Measurements from ENCODE around the gene MALSU1.

The MALSU1 gene

GRCh38 chr7:23268167-23268566 is 31.0 kb upstream of the MALSU1 start:
- H3K9me3 ChIP-seq (ENCODE audit: control insufficient read depth, insufficient read depth, low read length), result no peaks in the 10 kb centered on the region
- H3F3A ChIP-seq (ENCODE audit: control insufficient read depth, insufficient read depth), result no peaks in the 10 kb centered on the region
- peaks cover 20% of the 10 kb centered on the region for H3K4me1 ChIP-seq (ENCODE audit: control insufficient read depth, low read length)
- TF ChIP-seq EZH2phosphoT487 (IDR thresholded peaks at IDR 0.05; ENCODE audit: borderline replicate concordance, low read length) (no peak), CTCF (IDR thresholded peaks at IDR 0.05; ENCODE audit: low read depth, low read length, poor library complexity, severe bottlenecking) (no peak)
- H3K79me2 ChIP-seq (ENCODE audit: control insufficient read depth, low read length), result no peaks in the 10 kb centered on the region
- H3K27me3 ChIP-seq (ENCODE audit: control insufficient read depth, low read length), result peaks cover 7% of the 10 kb centered on the region; the same call in 1 of the 2 replicates
- H3K36me3 ChIP-seq (ENCODE audit: control insufficient read depth, low read length), result no peaks in the 10 kb centered on the region
- no peaks in the 10 kb centered on the region for H4K20me1 ChIP-seq (ENCODE audit: control insufficient read depth, insufficient read depth, low read depth, low read length)
- H3K9me2 ChIP-seq (replicated peaks; ENCODE audit: control insufficient read depth, low read length), result no peaks in the 10 kb centered on the region
- no peak overlapping the region for H3K4me2 ChIP-seq (ENCODE audit: low read length)
- H3K27ac ChIP-seq (ENCODE audit: low read depth, low read length), result no peak overlapping the region
- H3K4me3 ChIP-seq (ENCODE audit: low read length), result no peak overlapping the region

- H3K36me3 ChIP-seq (ENCODE audit: control insufficient read depth, low read length), result no peaks in the 10 kb centered on the region
- TF ChIP-seq EZH2phosphoT487 (IDR thresholded peaks at IDR 0.05; ENCODE audit: borderline replicate concordance, low read length) (no peak), CTCF (IDR thresholded peaks at IDR 0.05; ENCODE audit: low read depth, low read length, poor library complexity, severe bottlenecking) (no peak)
Measured at GRCh38 chr7:23268746-23269145, 30.4 kb upstream of the MALSU1 start.

DNA sequence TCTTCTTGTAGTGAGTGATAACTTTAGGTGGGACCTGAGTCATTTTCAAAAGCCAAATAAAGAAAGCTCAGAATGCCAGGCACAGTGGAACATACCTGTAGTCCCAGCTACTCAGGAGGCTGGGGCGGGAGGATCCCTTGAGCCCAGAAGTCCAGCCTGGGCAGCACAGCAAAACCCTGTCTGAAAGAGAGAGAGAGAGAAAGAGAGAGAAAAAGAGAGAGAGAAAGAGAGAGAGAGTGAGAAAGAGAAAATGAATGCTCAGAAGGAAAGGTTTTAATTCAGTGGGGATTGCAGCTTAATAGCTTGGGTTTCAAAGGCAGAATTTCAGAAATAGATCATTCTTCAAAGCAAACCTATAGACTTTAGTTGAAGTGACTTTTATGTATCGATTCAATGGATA is 26.9 kb upstream of the MALSU1 start:
- no peak overlapping the region for H3K4me3 ChIP-seq (ENCODE audit: low read length)
- peaks cover 18% of the 10 kb centered on the region for H3K4me1 ChIP-seq (ENCODE audit: control insufficient read depth, low read length)
- H3F3A ChIP-seq (ENCODE audit: control insufficient read depth, insufficient read depth), result no peaks in the 10 kb centered on the region; the same call in 1 of the 2 replicates
- TF ChIP-seq EZH2phosphoT487 (IDR thresholded peaks at IDR 0.05; ENCODE audit: borderline replicate concordance, low read length), result no peak
- TF ChIP-seq CTCF (IDR thresholded peaks at IDR 0.05; ENCODE audit: low read depth, low read length, poor library complexity, severe bottlenecking), result no peak
- no peaks in the 10 kb centered on the region for H4K20me1 ChIP-seq (ENCODE audit: control insufficient read depth, insufficient read depth, low read depth, low read length)
- no peaks in the 10 kb centered on the region for H3K9me3 ChIP-seq (ENCODE audit: control insufficient read depth, insufficient read depth, low read length)
- no peaks in the 10 kb centered on the region for H3K36me3 ChIP-seq (ENCODE audit: control insufficient read depth, low read length)
- no peaks in the 10 kb centered on the region for H3K9me2 ChIP-seq (replicated peaks; ENCODE audit: control insufficient read depth, low read length)
- no peak overlapping the region for H3K27ac ChIP-seq (ENCODE audit: low read depth, low read length)
- H3K27me3 ChIP-seq (ENCODE audit: control insufficient read depth, low read length), result peaks cover 7% of the 10 kb centered on the region; the same call in 1 of the 2 replicates
- H3K79me2 ChIP-seq (ENCODE audit: control insufficient read depth, low read length), result no peaks in the 10 kb centered on the region
- H3K4me2 ChIP-seq (ENCODE audit: low read length), result peak overlapping the region; percentile 68; the same call in 1 of the 2 replicates

More at GRCh38 chr7:23268746-23269145, 30.4 kb upstream of the MALSU1 start:
- no peak overlapping the region for H3K27ac ChIP-seq (ENCODE audit: low read depth, low read length)
- no peaks in the 10 kb centered on the region for H3K79me2 ChIP-seq (ENCODE audit: control insufficient read depth, low read length)
- H3K4me1 ChIP-seq (ENCODE audit: control insufficient read depth, low read length), result peaks cover 22% of the 10 kb centered on the region
- no peaks in the 10 kb centered on the region for H4K20me1 ChIP-seq (ENCODE audit: control insufficient read depth, insufficient read depth, low read depth, low read length)
- peaks cover 7% of the 10 kb centered on the region; the same call in 1 of the 2 replicates for H3K27me3 ChIP-seq (ENCODE audit: control insufficient read depth, low read length)
- H3K9me3 ChIP-seq (ENCODE audit: control insufficient read depth, insufficient read depth, low read length), result no peaks in the 10 kb centered on the region
- H3K4me3 ChIP-seq (ENCODE audit: low read length), result no peak overlapping the region
- H3K9me2 ChIP-seq (replicated peaks; ENCODE audit: control insufficient read depth, low read length), result no peaks in the 10 kb centered on the region
- H3F3A ChIP-seq (ENCODE audit: control insufficient read depth, insufficient read depth), result no peaks in the 10 kb centered on the region
- no peak overlapping the region for H3K4me2 ChIP-seq (ENCODE audit: low read length)

Measured in DOHH2 (cell line).